IPS-NIHi11 (cell line): Measurements from ENCODE around the gene WDR7.

ENCODE experiments used
- DNase-seq: peaks from one replicate; pipeline ENCODE4 v3.0.0; 2012; ENCODE audit warnings: mixed read lengths, low spot score

WDR7 gene

GRCh38 chr18:57080479-57080878 lies 429.3 kb downstream of the WDR7 start:
- no peak for DNase-seq

GRCh38 chr18:57081899-57082298 lies 430.7 kb downstream of the WDR7 start:
- no peak for DNase-seq

GRCh38 chr18:57083485-57083884 lies 432.3 kb downstream of the WDR7 start:
- no peak for DNase-seq

- DNase-seq, result no peak
Observed at GRCh38 chr18:57084331-57085271, 433.4 kb downstream of the WDR7 start.

GRCh38 chr18:57085371-57085770 lies 434.2 kb downstream of the WDR7 start:
- no peak for DNase-seq

GRCh38 chr18:57086163-57086562 lies 435.0 kb downstream of the WDR7 start:
- no peak for DNase-seq
